ENCODE results near the gene BPIFB6.

The BPIFB6 gene

GRCh38 chr20:33025318-33025876, 6.1 kb upstream of the BPIFB6 start:
- ChIA-PET POLR2A (no interaction called here), CTCF (no interaction called here)
- H3K4me3 ChIP-seq (ENCODE audit: low read depth, low read length): no peak overlapping the region
- TF ChIP-seq CTCF (IDR thresholded peaks at IDR 0.05; ENCODE audit: insufficient read depth, low read length, missing control alignments): no peak
- no peak for DNase-seq (ENCODE audit: low read depth, low spot score)

GRCh38 chr20:33026072-33026778, 5.2 kb upstream of the BPIFB6 start:
- H3K4me3 ChIP-seq (ENCODE audit: low read depth, low read length): no peak overlapping the region
- no peak for TF ChIP-seq CTCF (IDR thresholded peaks at IDR 0.05; ENCODE audit: insufficient read depth, low read length, missing control alignments)
- ChIA-PET CTCF (no interaction called here), POLR2A (no interaction called here)
- no peak for DNase-seq (ENCODE audit: low read depth, low spot score)

GRCh38 chr20:33026779-33027759, 4.4 kb upstream of the BPIFB6 start:
- POLR2A ChIA-PET: no interaction called here
- DNase-seq (ENCODE audit: low read depth, low spot score): no peak
- TF ChIP-seq CTCF (IDR thresholded peaks at IDR 0.05; ENCODE audit: insufficient read depth, low read length, missing control alignments): no peak
- CTCF ChIA-PET: no interaction called here
- H3K4me3 ChIP-seq (ENCODE audit: low read depth, low read length): no peak overlapping the region

GRCh38 chr20:33027769-33028751, 3.4 kb upstream of the BPIFB6 start:
- no peak overlapping the region for H3K4me3 ChIP-seq (ENCODE audit: low read depth, low read length)
- DNase-seq (ENCODE audit: low read depth, low spot score): no peak
- ChIA-PET POLR2A (no interaction called here), CTCF (interaction anchor here (1.0 kb wide), 1 partner anchor 238 kb away, joined by 3 read pairs; no protein-coding TSS in a partner anchor)
- no peak for TF ChIP-seq CTCF (IDR thresholded peaks at IDR 0.05; ENCODE audit: insufficient read depth, low read length, missing control alignments)

- TF ChIP-seq CTCF (IDR thresholded peaks at IDR 0.05; ENCODE audit: insufficient read depth, low read length, missing control alignments): no peak
- CTCF ChIA-PET: interaction anchor here (1.0 kb wide), 1 partner anchor 239 kb away, joined by 3 read pairs; no protein-coding TSS in a partner anchor
- POLR2A ChIA-PET: no interaction called here
- no peak for DNase-seq (ENCODE audit: low read depth, low spot score)
- H3K4me3 ChIP-seq (ENCODE audit: low read depth, low read length): no peak overlapping the region
These were observed 2.6 kb upstream of the BPIFB6 start for GRCh38 chr20:33028875-33029274.

All from AG04449 (cell line).